ENCODE data around the gene ROBO2.

Gene ROBO2

DNA sequence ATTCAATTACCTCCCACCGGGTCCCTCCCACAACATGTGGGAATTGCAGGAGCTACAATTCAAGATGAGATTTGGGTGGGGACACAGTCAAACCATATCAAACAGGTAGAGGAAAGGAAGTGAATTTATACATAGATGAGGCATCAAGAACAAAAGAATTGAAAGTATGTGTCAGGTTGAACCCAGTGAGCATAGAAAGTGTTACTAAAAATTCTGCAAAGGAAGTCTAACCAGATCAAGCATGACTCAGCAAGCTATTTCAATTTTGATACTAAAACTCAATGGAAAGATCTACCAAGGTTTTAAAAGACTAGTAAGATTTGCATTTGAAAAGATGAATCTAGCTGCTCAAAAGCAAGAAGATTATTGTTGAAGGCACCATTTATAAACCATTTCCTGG, 323.0 kb downstream of the ROBO2 start:
- no peaks in the 10 kb centered on the region for H3K4me1 ChIP-seq (ENCODE audit: insufficient read depth, low read length)

DNA sequence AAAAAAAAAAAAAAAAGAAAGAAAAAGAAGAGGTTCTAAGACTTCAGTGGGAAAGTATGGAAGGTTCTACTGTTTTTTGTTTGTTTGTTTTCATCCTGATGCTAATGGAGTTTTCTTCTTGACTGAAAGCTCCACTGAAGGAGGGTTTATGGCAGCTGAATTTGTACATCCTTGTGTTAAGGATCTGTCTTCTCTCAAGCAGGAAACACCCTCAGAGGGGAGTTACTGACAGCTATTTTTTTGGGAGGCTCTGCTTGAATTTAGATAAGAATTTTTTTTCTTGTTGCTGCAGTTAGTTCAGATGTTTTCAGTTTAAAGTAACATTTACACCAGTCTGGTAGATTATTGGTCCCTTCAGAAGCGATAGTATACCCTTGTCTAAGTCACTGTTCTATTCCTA, 325.3 kb downstream of the ROBO2 start:
- H2AFZ ChIP-seq (ENCODE audit: low read depth, low read length), result no peak overlapping the region
- no peaks in the 10 kb centered on the region for H3K9me3 ChIP-seq (ENCODE audit: low read length)
- H3K36me3 ChIP-seq (ENCODE audit: insufficient read depth, low read length), result no peaks in the 10 kb centered on the region
- no peak overlapping the region for H3K4me3 ChIP-seq (ENCODE audit: low read length)
- no peaks in the 10 kb centered on the region for H3K4me1 ChIP-seq (ENCODE audit: insufficient read depth, low read length)
- no peaks in the 10 kb centered on the region for H3K27me3 ChIP-seq (ENCODE audit: insufficient read depth, low read length)

More for the DNA sequence above, 323.0 kb downstream of the ROBO2 start:
- Histone ChIP-seq H2AFZ (ENCODE audit: low read depth, low read length) (no peak overlapping the region), H3K4me3 (ENCODE audit: low read length) (no peak overlapping the region), H3K9me3 (ENCODE audit: low read length) (no peaks in the 10 kb centered on the region), H3K36me3 (ENCODE audit: insufficient read depth, low read length) (no peaks in the 10 kb centered on the region), H3K27me3 (ENCODE audit: insufficient read depth, low read length) (no peaks in the 10 kb centered on the region)

DNA sequence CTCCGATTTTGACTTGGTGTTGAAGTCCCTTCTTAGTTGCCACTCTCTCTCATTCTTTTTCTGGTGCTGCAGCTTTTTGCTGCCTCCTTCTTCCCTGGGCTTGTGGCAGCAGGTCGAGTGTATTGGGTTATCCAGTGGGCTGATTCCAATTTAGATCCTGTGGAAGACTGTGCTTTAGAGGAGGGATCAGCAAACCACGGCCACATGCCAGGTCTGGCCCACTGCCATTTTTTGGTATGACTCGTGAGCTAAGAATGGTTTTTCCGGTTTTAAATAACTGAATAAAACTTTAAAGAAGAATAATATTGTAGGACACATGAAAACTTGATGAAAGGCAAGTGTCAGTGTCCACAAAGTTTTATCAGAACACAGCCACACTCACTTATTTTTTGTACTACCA, 330.5 kb downstream of the ROBO2 start:
- H3K27me3 ChIP-seq (ENCODE audit: insufficient read depth, low read length), result no peaks in the 10 kb centered on the region
- H3K4me1 ChIP-seq (ENCODE audit: insufficient read depth, low read length), result no peaks in the 10 kb centered on the region
- H3K36me3 ChIP-seq (ENCODE audit: insufficient read depth, low read length), result no peaks in the 10 kb centered on the region
- no peaks in the 10 kb centered on the region for H3K9me3 ChIP-seq (ENCODE audit: low read length)
- no peak overlapping the region for H2AFZ ChIP-seq (ENCODE audit: low read depth, low read length)
- no peak overlapping the region for H3K4me3 ChIP-seq (ENCODE audit: low read length)

DNA sequence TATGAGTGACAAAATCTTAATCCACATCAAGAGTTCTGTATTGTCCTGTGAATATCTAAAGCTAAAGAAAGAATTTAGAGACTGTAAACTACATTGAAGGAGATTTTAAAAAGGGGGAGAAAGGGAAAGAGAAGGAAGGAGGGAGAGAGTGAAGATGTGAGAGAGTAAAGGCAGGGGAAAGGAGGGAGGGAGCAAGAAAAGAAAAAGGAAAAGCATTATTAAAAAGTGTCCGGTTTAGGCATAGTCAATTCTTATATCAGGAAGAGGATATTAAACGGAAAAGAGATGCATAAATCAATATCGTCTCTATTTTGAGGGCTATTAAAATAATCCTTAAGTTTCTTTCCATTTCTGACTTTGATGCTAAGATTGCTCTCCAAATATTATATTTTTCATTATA, 332.1 kb downstream of the ROBO2 start:
- H3K36me3 ChIP-seq (ENCODE audit: insufficient read depth, low read length), result no peaks in the 10 kb centered on the region
- H2AFZ ChIP-seq (ENCODE audit: low read depth, low read length), result no peak overlapping the region
- H3K4me1 ChIP-seq (ENCODE audit: insufficient read depth, low read length), result no peaks in the 10 kb centered on the region
- no peak overlapping the region for H3K4me3 ChIP-seq (ENCODE audit: low read length)
- H3K9me3 ChIP-seq (ENCODE audit: low read length), result no peaks in the 10 kb centered on the region
- no peaks in the 10 kb centered on the region for H3K27me3 ChIP-seq (ENCODE audit: insufficient read depth, low read length)

DNA sequence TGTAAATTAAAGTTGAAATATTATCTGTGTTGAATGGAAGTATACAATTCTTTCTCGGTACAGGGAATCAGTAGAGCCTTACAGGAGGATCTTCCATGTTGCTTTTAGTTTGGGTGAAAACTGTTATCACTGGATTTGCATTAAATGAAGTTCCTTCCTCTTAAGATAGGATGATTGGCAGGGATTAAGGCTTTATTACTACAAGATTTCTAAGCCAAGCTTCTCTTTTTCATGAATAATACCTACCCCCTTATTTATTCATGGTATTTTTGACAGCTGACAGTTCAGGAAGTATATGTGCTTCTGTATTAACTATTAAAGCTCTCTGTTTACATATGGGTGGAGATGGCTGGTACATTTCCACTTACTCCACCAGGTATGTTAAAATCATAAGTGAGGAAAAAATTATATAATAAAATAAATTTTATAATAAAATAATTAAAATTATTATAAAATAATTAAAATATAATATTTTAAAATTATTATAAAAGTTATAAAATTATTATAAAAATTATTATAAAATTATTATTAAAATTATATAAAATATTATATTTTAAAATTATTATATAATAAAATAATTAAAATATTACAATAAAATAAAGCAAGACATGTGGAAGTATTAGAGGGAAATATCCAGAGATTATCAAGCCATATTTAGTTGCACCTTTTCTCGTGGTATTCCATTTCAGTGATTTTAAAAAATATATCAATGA, 332.9 kb downstream of the ROBO2 start:
- no peak overlapping the region for H2AFZ ChIP-seq (ENCODE audit: low read depth, low read length)
- H3K36me3 ChIP-seq (ENCODE audit: insufficient read depth, low read length), result no peaks in the 10 kb centered on the region
- no peaks in the 10 kb centered on the region for H3K27me3 ChIP-seq (ENCODE audit: insufficient read depth, low read length)
- H3K9me3 ChIP-seq (ENCODE audit: low read length), result no peaks in the 10 kb centered on the region
- H3K4me3 ChIP-seq (ENCODE audit: low read length), result no peak overlapping the region
- H3K4me1 ChIP-seq (ENCODE audit: insufficient read depth, low read length), result no peaks in the 10 kb centered on the region

DNA sequence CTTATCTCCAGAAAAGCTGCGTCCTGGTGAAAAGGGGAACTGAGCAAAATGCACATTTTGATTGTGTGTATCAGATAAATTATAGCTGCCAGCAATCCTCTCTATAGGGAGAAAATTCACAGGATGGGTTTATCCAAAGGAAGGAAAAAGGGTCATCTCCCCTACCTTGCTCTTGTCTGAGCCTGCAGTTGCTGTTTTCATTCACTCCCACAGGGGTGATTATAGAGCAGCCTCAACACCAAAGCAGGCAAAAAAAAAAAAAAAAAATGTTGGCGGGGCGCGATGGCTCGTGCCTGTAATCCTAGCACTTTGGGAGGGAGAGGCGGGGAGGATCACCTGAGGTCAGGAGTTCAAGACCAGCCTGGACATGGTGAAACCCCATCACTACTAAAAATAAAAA, 333.7 kb downstream of the ROBO2 start:
- H3K4me3 ChIP-seq (ENCODE audit: low read length), result no peak overlapping the region

DNA sequence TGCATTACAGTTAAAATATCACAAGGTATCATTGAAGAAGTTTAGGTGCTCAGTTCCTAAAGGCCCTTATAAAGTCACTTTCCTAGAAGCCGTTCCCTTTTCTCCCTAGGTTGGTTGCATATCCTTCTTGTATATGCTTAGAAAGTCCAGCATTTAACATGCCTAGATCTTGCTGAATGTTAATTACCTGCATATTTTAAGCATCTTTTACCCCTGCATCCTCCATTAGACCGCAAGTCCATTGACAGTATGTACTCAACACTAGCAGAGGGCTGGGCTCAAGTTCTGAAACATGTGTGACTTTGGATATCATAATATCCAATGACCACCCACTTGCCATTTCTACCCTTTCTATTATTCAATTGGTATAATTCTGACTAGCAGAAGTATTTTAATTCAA, 336.6 kb downstream of the ROBO2 start:
- H3K36me3 ChIP-seq (ENCODE audit: insufficient read depth, low read length), result no peaks in the 10 kb centered on the region
- H3K4me3 ChIP-seq (ENCODE audit: low read length), result no peak overlapping the region
- H3K9me3 ChIP-seq (ENCODE audit: low read length), result no peaks in the 10 kb centered on the region
- no peaks in the 10 kb centered on the region for H3K27me3 ChIP-seq (ENCODE audit: insufficient read depth, low read length)
- no peaks in the 10 kb centered on the region for H3K4me1 ChIP-seq (ENCODE audit: insufficient read depth, low read length)
- H2AFZ ChIP-seq (ENCODE audit: low read depth, low read length), result no peak overlapping the region

More for the DNA sequence above, 333.7 kb downstream of the ROBO2 start:
- no peaks in the 10 kb centered on the region for H3K36me3 ChIP-seq (ENCODE audit: insufficient read depth, low read length)
- no peaks in the 10 kb centered on the region for H3K27me3 ChIP-seq (ENCODE audit: insufficient read depth, low read length)
- no peaks in the 10 kb centered on the region for H3K9me3 ChIP-seq (ENCODE audit: low read length)
- H3K4me1 ChIP-seq (ENCODE audit: insufficient read depth, low read length), result no peaks in the 10 kb centered on the region
- H2AFZ ChIP-seq (ENCODE audit: low read depth, low read length), result no peak overlapping the region

DNA sequence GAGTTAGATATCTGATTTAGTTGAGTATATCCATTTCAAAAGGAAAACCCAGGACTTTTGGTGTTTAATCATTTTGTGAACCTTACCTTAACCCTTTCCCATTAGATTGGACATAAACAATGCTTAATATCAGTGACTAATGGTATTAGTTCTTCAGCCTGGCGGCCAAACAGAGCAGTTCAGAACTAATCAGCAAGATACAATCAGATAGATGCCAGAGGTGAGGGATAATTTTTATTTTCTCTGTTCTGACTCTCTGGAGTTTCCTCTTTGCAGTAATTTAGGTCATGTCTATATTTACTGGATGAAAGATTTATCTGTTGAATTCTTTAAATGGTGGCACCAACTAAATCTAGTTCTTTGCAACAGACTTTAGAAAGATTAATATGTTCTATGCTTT, 337.8 kb downstream of the ROBO2 start:
- Histone ChIP-seq H3K4me3 (ENCODE audit: low read length) (no peak overlapping the region), H3K36me3 (ENCODE audit: insufficient read depth, low read length) (no peaks in the 10 kb centered on the region), H3K4me1 (ENCODE audit: insufficient read depth, low read length) (no peaks in the 10 kb centered on the region), H3K27me3 (ENCODE audit: insufficient read depth, low read length) (no peaks in the 10 kb centered on the region), H3K9me3 (ENCODE audit: low read length) (no peaks in the 10 kb centered on the region), H2AFZ (ENCODE audit: low read depth, low read length) (no peak overlapping the region)

DNA sequence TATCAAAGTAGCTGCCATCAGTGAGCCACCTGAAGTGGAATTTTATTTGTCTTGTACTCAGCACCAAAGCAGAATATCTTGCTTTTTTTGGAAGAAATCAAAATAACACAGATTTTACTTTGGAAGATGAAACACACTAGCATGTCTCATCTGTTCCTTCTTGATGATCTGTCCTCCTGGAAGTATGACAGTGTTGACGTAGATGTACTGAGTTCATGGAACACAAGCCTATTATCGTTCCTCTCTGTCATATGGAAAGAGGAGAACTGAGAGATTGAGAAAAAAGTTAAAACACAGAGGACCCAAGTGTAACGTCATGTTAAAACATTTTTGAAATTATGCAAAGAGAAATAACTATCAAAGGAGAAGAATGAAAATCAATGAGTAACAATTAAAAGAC, 340.2 kb downstream of the ROBO2 start:
- Histone ChIP-seq H2AFZ (ENCODE audit: low read depth, low read length) (no peak overlapping the region), H3K4me3 (ENCODE audit: low read length) (no peak overlapping the region), H3K4me1 (ENCODE audit: insufficient read depth, low read length) (no peaks in the 10 kb centered on the region), H3K9me3 (ENCODE audit: low read length) (no peaks in the 10 kb centered on the region), H3K27me3 (ENCODE audit: insufficient read depth, low read length) (no peaks in the 10 kb centered on the region), H3K36me3 (ENCODE audit: insufficient read depth, low read length) (no peaks in the 10 kb centered on the region)

DNA sequence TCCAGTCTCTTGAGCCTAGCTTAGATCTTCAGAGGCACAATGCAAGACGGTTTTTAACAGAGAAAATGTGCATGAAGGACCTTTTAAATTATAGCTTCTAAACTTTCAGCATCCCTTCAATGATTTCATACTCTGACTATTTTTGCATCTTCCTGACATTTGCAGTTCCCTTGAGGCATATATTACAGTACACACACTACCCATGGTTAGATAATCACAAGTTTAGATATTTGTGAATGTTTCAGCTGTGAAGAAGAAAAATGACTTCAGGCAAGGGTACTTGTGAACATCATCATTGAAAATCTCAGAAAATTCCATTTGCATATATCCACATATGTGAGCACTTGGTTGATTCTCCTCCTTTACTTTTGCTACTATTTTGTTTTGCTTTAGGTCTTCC, 341.5 kb downstream of the ROBO2 start:
- no peaks in the 10 kb centered on the region for H3K4me1 ChIP-seq (ENCODE audit: insufficient read depth, low read length)
- no peaks in the 10 kb centered on the region for H3K9me3 ChIP-seq (ENCODE audit: low read length)
- no peak overlapping the region for H3K4me3 ChIP-seq (ENCODE audit: low read length)

DNA sequence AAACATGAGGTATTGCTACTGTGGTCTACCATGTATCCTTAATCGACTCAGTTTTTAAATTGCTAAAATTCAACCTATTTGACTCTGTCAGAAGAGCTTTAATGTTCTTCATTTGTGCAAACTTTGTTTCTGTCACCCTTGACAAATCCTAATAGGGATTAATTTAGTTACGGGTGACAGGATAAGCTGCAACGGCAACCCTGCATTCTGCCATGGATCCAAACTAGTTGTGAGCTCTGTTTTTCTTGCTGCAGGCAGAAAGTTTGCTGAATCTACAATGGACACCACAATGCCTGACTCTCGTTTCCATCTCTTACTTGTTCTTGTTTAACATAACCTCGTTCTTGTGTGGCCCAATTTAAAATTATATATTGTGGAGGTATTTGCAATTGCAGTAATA, 352.3 kb downstream of the ROBO2 start:
- H3K36me3 ChIP-seq (ENCODE audit: insufficient read depth, low read length), result no peaks in the 10 kb centered on the region
- H3K4me3 ChIP-seq (ENCODE audit: low read length), result no peak overlapping the region
- no peaks in the 10 kb centered on the region for H3K9me3 ChIP-seq (ENCODE audit: low read length)
- no peak overlapping the region for H2AFZ ChIP-seq (ENCODE audit: low read depth, low read length)
- no peaks in the 10 kb centered on the region for H3K4me1 ChIP-seq (ENCODE audit: insufficient read depth, low read length)
- no peaks in the 10 kb centered on the region for H3K27me3 ChIP-seq (ENCODE audit: insufficient read depth, low read length)

More for the DNA sequence above, 341.5 kb downstream of the ROBO2 start:
- Histone ChIP-seq H3K36me3 (ENCODE audit: insufficient read depth, low read length) (no peaks in the 10 kb centered on the region), H2AFZ (ENCODE audit: low read depth, low read length) (no peak overlapping the region), H3K27me3 (ENCODE audit: insufficient read depth, low read length) (no peaks in the 10 kb centered on the region)

DNA sequence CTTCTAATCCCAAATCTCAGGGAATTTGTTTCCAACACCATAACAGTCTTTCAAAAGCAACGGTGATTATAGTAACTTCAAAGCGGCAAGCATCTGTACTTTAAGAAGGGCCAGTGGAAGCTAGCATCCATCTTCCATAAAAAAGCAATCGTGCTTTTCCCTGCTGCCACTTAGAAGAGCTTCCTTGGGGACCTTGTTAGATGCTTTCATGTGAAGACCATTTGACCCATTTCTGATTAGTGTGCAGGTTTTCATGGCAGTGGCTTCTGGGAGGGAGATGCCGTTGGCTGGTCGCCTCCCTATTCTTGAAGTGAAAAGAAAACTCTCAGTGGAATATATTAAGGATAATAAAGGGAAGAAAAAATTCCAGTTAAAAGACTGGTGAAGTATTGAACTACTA, 354.1 kb downstream of the ROBO2 start:
- no peak overlapping the region for H2AFZ ChIP-seq (ENCODE audit: low read depth, low read length)
- H3K9me3 ChIP-seq (ENCODE audit: low read length), result no peaks in the 10 kb centered on the region
- H3K4me3 ChIP-seq (ENCODE audit: low read length), result no peak overlapping the region
- no peaks in the 10 kb centered on the region for H3K4me1 ChIP-seq (ENCODE audit: insufficient read depth, low read length)
- H3K27me3 ChIP-seq (ENCODE audit: insufficient read depth, low read length), result no peaks in the 10 kb centered on the region
- H3K36me3 ChIP-seq (ENCODE audit: insufficient read depth, low read length), result no peaks in the 10 kb centered on the region

DNA sequence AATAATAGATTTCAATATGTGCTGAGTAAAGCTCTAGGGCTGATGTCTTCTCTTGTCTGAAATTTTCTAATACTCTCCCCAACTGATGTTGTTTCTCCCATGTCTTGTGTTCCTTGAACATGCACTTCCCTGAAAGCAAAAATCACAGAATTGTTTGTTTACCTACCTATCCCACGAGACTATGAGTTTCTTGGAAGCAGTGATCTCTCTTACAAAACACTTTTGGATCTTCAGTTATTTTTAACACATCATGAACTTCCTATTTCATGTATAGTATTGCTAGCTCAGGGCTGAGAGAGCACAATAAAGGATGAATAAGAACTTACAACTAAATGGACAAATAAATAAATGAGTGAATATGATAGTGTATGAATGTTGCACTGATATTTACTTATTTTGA, 365.0 kb downstream of the ROBO2 start:
- H3K27me3 ChIP-seq (ENCODE audit: insufficient read depth, low read length), result no peaks in the 10 kb centered on the region
- H3K4me3 ChIP-seq (ENCODE audit: low read length), result no peak overlapping the region
- no peaks in the 10 kb centered on the region for H3K36me3 ChIP-seq (ENCODE audit: insufficient read depth, low read length)
- H3K9me3 ChIP-seq (ENCODE audit: low read length), result no peaks in the 10 kb centered on the region
- H2AFZ ChIP-seq (ENCODE audit: low read depth, low read length), result no peak overlapping the region
- H3K4me1 ChIP-seq (ENCODE audit: insufficient read depth, low read length), result no peaks in the 10 kb centered on the region

DNA sequence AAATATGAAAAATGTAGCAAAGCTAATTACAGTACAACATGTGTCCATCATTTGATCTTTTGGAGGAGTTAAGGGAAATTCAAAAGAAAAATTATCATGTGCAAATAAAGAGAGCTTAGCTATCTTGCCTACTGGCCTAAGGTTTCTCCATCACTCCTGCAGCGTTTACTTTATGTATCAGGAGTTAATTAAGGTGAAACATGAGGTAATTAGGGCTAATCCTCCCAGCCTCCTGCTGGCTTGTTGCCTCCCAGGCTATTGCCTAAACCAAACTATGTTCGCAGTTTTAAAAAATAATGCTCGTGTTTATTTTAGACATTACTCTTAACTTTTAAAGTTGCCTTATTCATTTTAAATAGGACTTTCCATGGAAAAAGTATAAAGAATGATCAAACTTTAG, 367.5 kb downstream of the ROBO2 start:
- H2AFZ ChIP-seq (ENCODE audit: low read depth, low read length), result no peak overlapping the region
- no peaks in the 10 kb centered on the region for H3K36me3 ChIP-seq (ENCODE audit: insufficient read depth, low read length)
- H3K4me1 ChIP-seq (ENCODE audit: insufficient read depth, low read length), result no peaks in the 10 kb centered on the region
- no peaks in the 10 kb centered on the region for H3K27me3 ChIP-seq (ENCODE audit: insufficient read depth, low read length)
- no peak overlapping the region for H3K4me3 ChIP-seq (ENCODE audit: low read length)
- H3K9me3 ChIP-seq (ENCODE audit: low read length), result no peaks in the 10 kb centered on the region

All from neuron (in vitro differentiated cells).